Measurements from ENCODE around the gene ATRAID. TPM values are rescaled to one million over a fixed set of nuclear protein-coding genes. Genes with fewer than 3 reads are reported as not detected.

ATRAID gene
- total RNA-seq, 1 donor from 2014 or later, result 58.8 TPM

DNA sequence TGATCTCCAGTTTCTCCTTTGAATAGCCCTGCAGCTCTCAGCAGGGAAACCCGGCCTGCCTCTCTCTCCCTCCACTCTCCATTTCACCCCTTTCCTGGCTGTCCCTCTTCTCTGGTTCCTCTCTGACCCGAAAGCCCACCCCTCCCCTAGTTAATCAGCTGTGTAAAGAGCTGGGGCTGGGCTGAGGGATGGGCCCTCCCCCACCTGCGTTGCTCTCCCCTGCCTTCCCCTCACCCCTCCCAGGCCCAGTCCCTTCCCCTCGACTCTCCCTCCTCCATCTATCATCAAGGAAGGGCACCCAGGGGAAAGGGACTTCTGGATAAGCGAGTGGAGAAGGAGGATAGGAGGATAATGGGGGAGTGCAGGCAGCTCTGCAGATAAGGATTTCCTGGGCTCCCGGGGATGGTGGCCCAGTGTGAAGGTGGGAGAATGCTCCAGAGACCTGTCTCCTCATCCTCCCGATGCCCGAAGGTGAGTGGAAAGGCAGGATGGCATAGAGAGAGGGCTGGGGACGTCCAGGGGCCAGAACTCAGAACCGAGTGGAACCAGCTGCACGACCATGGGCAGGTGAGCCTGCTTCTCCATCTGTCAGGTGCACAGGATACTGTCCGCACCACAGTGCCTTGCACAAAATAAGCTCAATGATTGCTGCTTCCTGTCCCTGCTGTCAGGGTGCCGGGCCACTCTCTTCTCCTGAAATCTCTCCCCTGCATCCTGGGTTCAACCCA lies 39.0 kb downstream of the ATRAID start:
- no peaks in the 10 kb centered on the region for H3K36me3 Mint-ChIP-seq (ENCODE audit: unreplicated experiment)
- peaks cover 6% of the 10 kb centered on the region for H3K27me3 Mint-ChIP-seq (ENCODE audit: unreplicated experiment)
- peaks cover 4% of the 10 kb centered on the region for H3K4me1 Mint-ChIP-seq (ENCODE audit: low read depth, unreplicated experiment)
- DNase-seq, result no peak
- H3K27ac Mint-ChIP-seq (ENCODE audit: unreplicated experiment), result no peak overlapping the region
- no peak overlapping the region for H3K4me3 Mint-ChIP-seq (ENCODE audit: unreplicated experiment)
- TF ChIP-seq, protein P1, sequence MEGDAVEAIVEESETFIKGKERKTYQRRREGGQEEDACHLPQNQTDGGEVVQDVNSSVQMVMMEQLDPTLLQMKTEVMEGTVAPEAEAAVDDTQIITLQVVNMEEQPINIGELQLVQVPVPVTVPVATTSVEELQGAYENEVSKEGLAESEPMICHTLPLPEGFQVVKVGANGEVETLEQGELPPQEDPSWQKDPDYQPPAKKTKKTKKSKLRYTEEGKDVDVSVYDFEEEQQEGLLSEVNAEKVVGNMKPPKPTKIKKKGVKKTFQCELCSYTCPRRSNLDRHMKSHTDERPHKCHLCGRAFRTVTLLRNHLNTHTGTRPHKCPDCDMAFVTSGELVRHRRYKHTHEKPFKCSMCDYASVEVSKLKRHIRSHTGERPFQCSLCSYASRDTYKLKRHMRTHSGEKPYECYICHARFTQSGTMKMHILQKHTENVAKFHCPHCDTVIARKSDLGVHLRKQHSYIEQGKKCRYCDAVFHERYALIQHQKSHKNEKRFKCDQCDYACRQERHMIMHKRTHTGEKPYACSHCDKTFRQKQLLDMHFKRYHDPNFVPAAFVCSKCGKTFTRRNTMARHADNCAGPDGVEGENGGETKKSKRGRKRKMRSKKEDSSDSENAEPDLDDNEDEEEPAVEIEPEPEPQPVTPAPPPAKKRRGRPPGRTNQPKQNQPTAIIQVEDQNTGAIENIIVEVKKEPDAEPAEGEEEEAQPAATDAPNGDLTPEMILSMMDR (IDR thresholded peaks at IDR 0.05; ENCODE audit: partially characterized antibody, unreplicated experiment), result no peak
- peaks cover 2% of the 10 kb centered on the region for H3K9me3 Mint-ChIP-seq (ENCODE audit: unreplicated experiment)

DNA sequence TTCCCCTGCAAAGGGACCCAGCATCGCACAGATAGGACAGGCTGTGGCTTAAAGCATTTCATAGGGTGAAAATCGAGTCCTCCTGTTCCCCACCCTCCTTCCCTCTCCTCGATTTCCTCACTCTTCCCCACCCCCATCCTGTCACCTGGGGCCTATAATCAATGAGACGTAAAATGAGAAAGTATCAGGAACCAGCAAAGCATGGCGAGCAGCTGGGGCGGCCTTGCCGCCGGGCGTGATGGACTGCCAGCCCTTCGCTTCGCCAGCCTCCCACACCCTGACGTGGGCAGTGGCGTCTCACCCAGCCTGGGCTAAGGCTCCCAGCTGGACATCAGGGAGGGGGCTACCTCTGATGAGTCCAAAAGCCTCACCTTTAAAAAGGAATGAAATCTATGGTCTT lies 39.9 kb downstream of the ATRAID start:
- H3K27ac Mint-ChIP-seq (ENCODE audit: unreplicated experiment), result no peak overlapping the region
- peaks cover 2% of the 10 kb centered on the region for H3K9me3 Mint-ChIP-seq (ENCODE audit: unreplicated experiment)
- TF ChIP-seq, protein P1 (IDR thresholded peaks at IDR 0.05; ENCODE audit: partially characterized antibody, unreplicated experiment), result no peak
- DNase-seq, result no peak
- peaks cover 8% of the 10 kb centered on the region for H3K27me3 Mint-ChIP-seq (ENCODE audit: unreplicated experiment)
- H3K4me3 Mint-ChIP-seq (ENCODE audit: unreplicated experiment), result no peak overlapping the region
- peaks cover 4% of the 10 kb centered on the region for H3K4me1 Mint-ChIP-seq (ENCODE audit: low read depth, unreplicated experiment)
- no peaks in the 10 kb centered on the region for H3K36me3 Mint-ChIP-seq (ENCODE audit: unreplicated experiment)

DNA sequence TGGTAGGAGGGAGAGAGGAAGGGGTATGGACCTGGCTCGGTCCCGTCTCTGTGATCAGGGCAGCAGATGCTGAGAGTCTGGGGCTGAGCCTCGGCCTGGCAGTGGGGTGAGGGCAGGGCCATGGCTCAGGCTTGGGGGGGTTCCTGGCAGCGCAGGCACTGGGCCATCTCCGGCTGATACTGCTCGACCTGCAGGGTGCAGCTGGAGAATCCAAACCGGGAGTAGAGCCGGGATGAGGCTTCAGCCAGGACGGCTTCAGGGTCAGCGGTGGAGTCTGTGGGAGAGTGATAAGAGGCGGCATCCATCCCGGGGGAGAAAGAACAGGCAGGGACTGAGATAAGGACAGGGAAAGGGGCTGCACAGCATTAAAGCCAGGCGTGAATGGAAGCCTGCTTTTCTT lies 43.3 kb downstream of the ATRAID start:
- Mint-ChIP-seq H3K9me3 (ENCODE audit: unreplicated experiment) (peaks cover 2% of the 10 kb centered on the region), H3K4me3 (ENCODE audit: unreplicated experiment) (no peak overlapping the region), H3K27ac (ENCODE audit: unreplicated experiment) (no peak overlapping the region), H3K27me3 (ENCODE audit: unreplicated experiment) (peaks cover 10% of the 10 kb centered on the region), H3K36me3 (ENCODE audit: unreplicated experiment) (no peaks in the 10 kb centered on the region), H3K4me1 (ENCODE audit: low read depth, unreplicated experiment) (peaks cover 4% of the 10 kb centered on the region)
- TF ChIP-seq, protein P1 (IDR thresholded peaks at IDR 0.05; ENCODE audit: partially characterized antibody, unreplicated experiment), result no peak
- DNase-seq, result no peak

DNA sequence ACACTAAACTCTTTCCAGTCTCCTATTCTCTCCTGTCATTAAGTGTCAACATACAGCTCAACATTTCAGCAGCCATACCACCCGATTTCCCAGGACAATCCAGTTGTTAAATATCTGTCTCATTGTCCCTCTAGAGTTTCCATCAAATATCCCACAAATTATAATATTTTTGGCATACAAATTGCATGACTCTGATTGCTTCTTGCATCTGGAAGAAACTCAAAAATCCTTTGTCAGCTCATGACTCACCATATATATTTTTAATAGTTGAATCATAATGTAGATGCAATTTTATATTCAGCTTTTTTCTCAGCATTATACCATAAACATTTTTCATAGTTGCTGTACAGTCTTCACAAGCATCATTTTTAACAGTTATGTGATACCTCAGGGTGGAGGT lies 43.8 kb downstream of the ATRAID start:
- Mint-ChIP-seq H3K27ac (ENCODE audit: unreplicated experiment) (no peak overlapping the region), H3K27me3 (ENCODE audit: unreplicated experiment) (peaks cover 13% of the 10 kb centered on the region), H3K4me3 (ENCODE audit: unreplicated experiment) (no peak overlapping the region), H3K9me3 (ENCODE audit: unreplicated experiment) (peaks cover 2% of the 10 kb centered on the region), H3K36me3 (ENCODE audit: unreplicated experiment) (peaks cover 2% of the 10 kb centered on the region), H3K4me1 (ENCODE audit: low read depth, unreplicated experiment) (peaks cover 4% of the 10 kb centered on the region)
- no peak for DNase-seq
- TF ChIP-seq, protein P1 (IDR thresholded peaks at IDR 0.05; ENCODE audit: partially characterized antibody, unreplicated experiment), result no peak

DNA sequence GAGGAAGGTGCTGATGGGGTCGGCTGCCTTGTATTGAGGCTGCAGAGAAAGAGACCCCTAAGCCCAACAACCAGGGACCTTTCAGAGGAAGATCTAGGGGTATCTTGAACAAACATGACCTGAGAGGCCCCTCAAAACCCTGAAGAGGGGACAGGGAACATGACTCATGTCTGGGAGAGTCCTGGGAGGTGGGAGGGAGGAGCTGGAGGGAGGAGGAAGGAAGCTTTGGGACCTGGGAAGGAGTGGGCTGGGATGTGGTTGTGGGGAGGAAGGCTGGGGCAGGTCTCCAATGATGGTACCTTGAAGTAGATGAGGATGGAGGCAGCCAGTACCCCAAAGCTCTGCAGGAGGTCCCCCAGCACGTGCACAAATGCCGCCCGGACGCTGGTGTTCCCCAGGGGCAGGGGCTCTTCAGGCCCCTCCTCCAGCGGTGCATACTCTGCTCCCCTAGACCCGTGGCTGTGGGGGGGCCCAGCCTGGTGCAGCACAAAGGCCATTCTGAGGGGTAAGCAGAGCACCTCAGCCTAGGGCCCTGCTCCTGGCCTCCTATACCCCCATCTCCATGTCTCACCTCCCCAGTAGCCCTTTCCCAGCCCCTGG lies 45.1 kb downstream of the ATRAID start:
- no peak for DNase-seq
- H3K27me3 Mint-ChIP-seq (ENCODE audit: unreplicated experiment), result peaks cover 17% of the 10 kb centered on the region
- no peaks in the 10 kb centered on the region for H3K9me3 Mint-ChIP-seq (ENCODE audit: unreplicated experiment)
- TF ChIP-seq, protein P1 (IDR thresholded peaks at IDR 0.05; ENCODE audit: partially characterized antibody, unreplicated experiment), result no peak
- H3K4me1 Mint-ChIP-seq (ENCODE audit: low read depth, unreplicated experiment), result peaks cover 4% of the 10 kb centered on the region
- H3K4me3 Mint-ChIP-seq (ENCODE audit: unreplicated experiment), result no peak overlapping the region
- H3K36me3 Mint-ChIP-seq (ENCODE audit: unreplicated experiment), result peaks cover 5% of the 10 kb centered on the region
- H3K27ac Mint-ChIP-seq (ENCODE audit: unreplicated experiment), result no peak overlapping the region
